GM19438 (cell line): Measurements from ENCODE around the gene UBAP2L.
"Not testable (repeated sequence)": the region's sequence is repeated elsewhere in the genome, so short reads cannot be mapped to it uniquely, and the experiment has no call there.

ENCODE experiments used
- ATAC-seq: cut with Tn5 transposase; IDR thresholded peaks from one replicate; pipeline ENCODE4 v1.9.1; 2021; ENCODE audit warnings: low read depth; ENCODE audit not compliant: unreplicated experiment

Gene UBAP2L

DNA sequence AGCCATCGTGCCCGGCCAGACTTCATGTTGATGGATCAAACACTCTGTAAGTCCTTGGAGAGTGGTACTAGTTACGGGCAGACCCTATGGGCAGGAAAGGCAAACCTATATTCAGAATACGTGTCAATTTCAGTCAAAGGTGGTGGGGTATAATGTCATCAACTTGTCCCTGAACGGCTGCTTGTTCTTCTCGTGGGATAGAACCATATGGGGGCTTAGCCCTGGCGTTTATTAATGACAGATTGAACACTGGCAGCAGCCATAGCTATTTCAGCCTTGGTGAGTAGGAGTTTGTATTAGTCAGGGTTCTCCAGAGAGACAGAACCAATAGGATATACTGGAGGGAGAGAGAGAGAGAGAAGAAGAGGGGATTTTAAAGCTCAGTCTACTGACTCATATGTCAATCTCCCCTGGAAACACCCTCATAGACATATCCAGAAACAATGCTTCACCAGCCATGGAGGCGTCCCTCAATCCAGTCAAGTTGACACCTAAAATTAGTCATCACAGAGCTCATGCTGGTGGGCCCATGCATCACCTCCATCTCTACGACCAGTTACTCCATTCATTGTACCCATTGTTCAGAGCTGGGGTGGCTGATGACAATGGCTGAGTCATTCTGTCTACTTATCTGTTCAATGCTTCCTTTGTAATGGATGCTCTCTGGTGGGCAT, 84.0 kb downstream of the UBAP2L start:
- ATAC-seq, result no peak

- ATAC-seq, result no peak
These were observed 85.4 kb downstream of the UBAP2L start for GRCh38 chr1:154306151-154306550.

DNA sequence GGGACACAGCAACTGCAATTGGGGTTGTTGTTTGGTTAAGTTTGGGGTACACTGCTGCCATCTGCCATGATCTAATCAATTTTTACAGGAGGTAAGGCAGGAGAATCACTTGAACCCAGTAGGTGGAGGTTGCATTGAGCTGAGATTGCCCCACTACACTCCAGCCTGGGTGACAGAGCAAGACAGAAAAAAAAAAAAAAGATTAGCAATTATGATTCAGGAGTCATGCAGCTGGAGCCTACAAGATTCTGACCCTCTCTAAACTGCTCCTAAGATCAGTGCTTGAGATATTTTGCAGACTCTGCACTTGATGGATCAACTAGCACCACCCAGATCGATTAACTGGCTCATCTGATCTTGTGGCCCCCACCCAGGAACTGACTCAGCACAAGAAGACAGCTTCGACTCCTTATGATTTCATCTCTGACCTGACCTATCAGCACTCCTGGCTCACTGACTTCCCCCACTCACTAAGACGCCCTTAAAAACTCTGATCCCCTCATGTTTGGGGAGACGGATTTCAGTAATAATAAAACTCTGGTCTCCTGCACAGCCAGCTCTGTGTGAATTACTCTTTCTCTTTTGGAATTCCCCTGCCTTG, 87.0 kb downstream of the UBAP2L start:
- not testable (repeated sequence) for ATAC-seq

- not testable (repeated sequence) for ATAC-seq
These were observed 88.4 kb downstream of the UBAP2L start for GRCh38 chr1:154309136-154309535.

DNA sequence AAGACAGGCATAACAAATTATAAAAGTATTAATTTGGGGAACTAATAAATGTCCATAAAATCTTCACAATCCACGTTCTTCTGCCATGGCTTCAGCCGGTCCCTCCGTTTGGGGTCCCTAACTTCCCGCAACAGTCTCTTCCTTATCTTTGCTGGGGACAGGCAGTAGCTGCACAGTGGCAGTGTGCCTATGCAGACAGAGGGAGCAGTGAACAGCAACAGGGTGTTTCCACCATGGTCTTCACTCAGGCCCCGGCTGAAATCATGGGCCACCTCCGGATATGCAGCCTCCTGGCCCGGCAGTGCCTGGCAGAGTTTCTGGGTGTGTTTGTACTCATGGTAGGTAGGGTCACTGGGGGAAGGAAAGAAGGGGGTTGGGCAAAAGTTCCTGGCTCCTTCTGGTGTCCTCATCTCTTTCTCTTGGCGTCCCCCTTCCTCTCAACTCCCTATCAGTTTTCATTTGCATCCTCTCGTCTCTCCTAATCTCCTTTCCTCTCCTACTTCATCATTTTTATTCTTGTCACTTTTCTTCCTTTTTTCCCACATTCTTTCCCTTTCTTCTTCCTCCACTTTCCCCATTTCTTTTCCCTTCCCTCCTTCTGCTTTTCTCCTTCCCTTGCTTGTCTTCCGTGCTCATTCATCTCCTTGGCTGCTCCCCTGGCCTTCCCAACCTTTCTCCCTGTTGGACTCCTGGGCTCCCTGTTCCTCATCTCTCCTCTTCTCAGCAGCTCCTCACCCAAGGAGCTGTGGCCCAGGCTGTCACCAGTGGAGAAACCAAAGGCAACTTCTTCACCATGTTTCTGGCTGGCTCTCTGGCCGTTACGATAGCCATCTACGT, 91.7 kb downstream of the UBAP2L start:
- not testable (repeated sequence) for ATAC-seq

DNA sequence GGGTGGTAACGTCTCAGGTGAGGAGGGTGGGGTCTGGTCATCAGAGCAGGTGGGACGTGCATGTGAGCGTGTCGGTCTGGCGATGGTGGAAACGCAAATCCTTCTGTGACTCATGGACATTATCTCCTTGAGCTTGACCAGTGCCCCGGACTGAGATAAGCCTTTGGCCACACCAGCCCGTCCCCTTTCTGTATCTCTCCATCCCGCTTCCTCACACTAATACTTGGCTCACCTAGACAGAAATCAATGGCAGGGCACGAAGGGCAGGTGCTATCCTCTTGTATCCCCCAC, 92.3 kb downstream of the UBAP2L start:
- no peak for ATAC-seq

DNA sequence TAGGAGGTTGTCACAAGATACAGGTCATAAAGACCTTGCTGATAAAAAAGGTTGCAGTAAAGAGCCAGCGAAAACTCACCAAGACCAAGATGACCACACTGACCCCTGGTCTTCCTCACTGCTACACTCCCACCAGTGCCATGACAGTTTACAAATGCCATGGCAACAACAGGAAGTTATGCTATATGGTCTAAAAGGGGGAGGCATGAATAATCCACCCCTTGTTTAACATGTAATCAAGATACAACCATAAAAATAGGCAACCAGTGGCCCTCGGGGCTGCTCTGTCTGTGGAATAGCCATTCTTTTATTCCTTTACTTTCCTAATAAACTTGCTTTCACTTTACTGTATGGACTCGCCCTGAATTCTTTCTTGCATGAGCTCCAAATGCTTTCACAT, 93.5 kb downstream of the UBAP2L start:
- ATAC-seq, result not testable (repeated sequence)

DNA sequence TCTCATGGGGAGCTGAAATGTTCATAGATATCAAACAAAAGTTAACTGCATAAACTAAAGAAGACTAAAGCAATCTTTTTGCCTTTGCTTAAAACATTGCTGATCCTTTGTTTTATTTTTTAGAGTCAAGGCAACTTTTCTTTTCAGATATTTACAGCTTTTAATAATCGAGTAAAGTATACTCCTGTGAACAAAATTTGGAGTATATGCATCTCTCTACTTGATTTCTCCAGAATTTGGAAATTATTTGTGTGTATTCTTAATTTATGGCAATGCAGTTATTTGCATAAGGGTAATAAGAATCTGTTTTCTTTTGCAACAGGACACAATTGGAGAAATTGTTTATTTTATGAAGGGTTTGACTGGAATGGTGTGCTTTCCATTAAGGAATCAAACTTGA, 95.9 kb downstream of the UBAP2L start:
- ATAC-seq, result no peak

DNA sequence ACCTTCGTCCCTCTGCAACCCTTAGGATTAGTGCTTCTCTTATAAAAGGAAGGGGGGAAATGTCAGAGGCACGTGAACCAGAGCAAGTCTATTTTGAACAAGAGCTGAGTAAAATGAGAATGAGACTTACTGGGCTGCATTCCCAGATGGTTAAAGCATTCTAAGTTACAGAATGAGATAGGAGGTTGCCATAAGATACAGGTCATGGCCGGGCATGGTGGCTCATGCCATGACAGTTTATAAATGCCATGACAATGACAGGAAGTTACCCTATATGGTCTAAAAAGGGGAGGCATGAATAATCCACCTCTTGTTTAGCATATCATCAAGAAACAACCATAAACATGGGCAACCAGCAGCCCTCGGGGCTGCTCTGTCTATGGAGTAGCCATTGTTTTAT, 97.6 kb downstream of the UBAP2L start:
- no peak for ATAC-seq
